ENCODE measurements around the gene KRTAP3-3. TPM values are rescaled to one million over a fixed set of nuclear protein-coding genes. Genes with fewer than 3 reads are reported as not detected.

Gene KRTAP3-3
- polyA plus RNA-seq, 2 donors: not detected

- 94% methylated on average over 3 of the region's 3 CpGs for WGBS, 2 donors
- Histone ChIP-seq H3K36me3 (ENCODE audit: control insufficient read depth in 2 of 2, insufficient read depth in 2 of 2, low read length in 1 of 2) (no peaks in the 10 kb centered on the region), H3K9me3 (ENCODE audit: control insufficient read depth in 2 of 2, insufficient read depth in 1 of 2, low read depth in 1 of 2, low read length in 1 of 2) (no peaks in the 10 kb centered on the region), H3K27ac (ENCODE audit: low read depth in 2 of 2, low read length in 1 of 2) (no peak overlapping the region), H3K27me3 (ENCODE audit: control insufficient read depth in 1 of 2, insufficient read depth in 2 of 2, low read length in 2 of 2) (peaks cover 0 to 2% of the 10 kb centered on the region in 2 donors), H3K4me3 (ENCODE audit: low read depth in 1 of 2, low read length in 2 of 2) (no peak overlapping the region), H3K4me1 (ENCODE audit: control insufficient read depth in 2 of 2, insufficient read depth in 2 of 2, low read length in 1 of 2) (no peaks in the 10 kb centered on the region)
Observed at GRCh38 chr17:41019415-41019814, 25.5 kb upstream of the KRTAP3-3 start.

GRCh38 chr17:41018541-41018940 lies 24.6 kb upstream of the KRTAP3-3 start:
- WGBS, 2 donors: 74 to 75% methylated on average over 3 of the region's 3 CpGs
- Histone ChIP-seq H3K9me3 (ENCODE audit: control insufficient read depth in 2 of 2, insufficient read depth in 1 of 2, low read depth in 1 of 2, low read length in 1 of 2) (no peaks in the 10 kb centered on the region), H3K27me3 (ENCODE audit: control insufficient read depth in 1 of 2, insufficient read depth in 2 of 2, low read length in 2 of 2) (peaks cover 0 to 2% of the 10 kb centered on the region in 2 donors), H3K27ac (ENCODE audit: low read depth in 2 of 2, low read length in 1 of 2) (no peak overlapping the region), H3K4me1 (ENCODE audit: control insufficient read depth in 2 of 2, insufficient read depth in 2 of 2, low read length in 1 of 2) (no peaks in the 10 kb centered on the region), H3K36me3 (ENCODE audit: control insufficient read depth in 2 of 2, insufficient read depth in 2 of 2, low read length in 1 of 2) (no peaks in the 10 kb centered on the region), H3K4me3 (ENCODE audit: low read depth in 1 of 2, low read length in 2 of 2) (no peak overlapping the region)

- Histone ChIP-seq H3K36me3 (ENCODE audit: control insufficient read depth in 2 of 2, insufficient read depth in 2 of 2, low read length in 1 of 2) (no peaks in the 10 kb centered on the region), H3K4me1 (ENCODE audit: control insufficient read depth in 2 of 2, insufficient read depth in 2 of 2, low read length in 1 of 2) (no peaks in the 10 kb centered on the region), H3K27me3 (ENCODE audit: control insufficient read depth in 1 of 2, insufficient read depth in 2 of 2, low read length in 2 of 2) (no peaks in the 10 kb centered on the region), H3K27ac (ENCODE audit: low read depth in 2 of 2, low read length in 1 of 2) (no peak overlapping the region), H3K9me3 (ENCODE audit: control insufficient read depth in 2 of 2, insufficient read depth in 1 of 2, low read depth in 1 of 2, low read length in 1 of 2) (no peaks in the 10 kb centered on the region), H3K4me3 (ENCODE audit: low read depth in 1 of 2, low read length in 2 of 2) (no peak overlapping the region)
- WGBS, 2 donors: 80 to 85% methylated on average over 13 of the region's 13 CpGs
Observed at GRCh38 chr17:41016578-41017215, 22.7 kb upstream of the KRTAP3-3 start.

GRCh38 chr17:41015454-41015853 lies 21.5 kb upstream of the KRTAP3-3 start:
- Histone ChIP-seq H3K27ac (ENCODE audit: low read depth in 2 of 2, low read length in 1 of 2) (no peak overlapping the region), H3K4me3 (ENCODE audit: low read depth in 1 of 2, low read length in 2 of 2) (no peak overlapping the region), H3K27me3 (ENCODE audit: control insufficient read depth in 1 of 2, insufficient read depth in 2 of 2, low read length in 2 of 2) (no peaks in the 10 kb centered on the region), H3K36me3 (ENCODE audit: control insufficient read depth in 2 of 2, insufficient read depth in 2 of 2, low read length in 1 of 2) (no peaks in the 10 kb centered on the region), H3K9me3 (ENCODE audit: control insufficient read depth in 2 of 2, insufficient read depth in 1 of 2, low read depth in 1 of 2, low read length in 1 of 2) (no peaks in the 10 kb centered on the region), H3K4me1 (ENCODE audit: control insufficient read depth in 2 of 2, insufficient read depth in 2 of 2, low read length in 1 of 2) (no peaks in the 10 kb centered on the region)
- 73 to 77% methylated on average over 7 of the region's 7 CpGs for WGBS, 2 donors

GRCh38 chr17:41013606-41014005 lies 19.6 kb upstream of the KRTAP3-3 start:
- Histone ChIP-seq H3K27me3 (ENCODE audit: control insufficient read depth in 1 of 2, insufficient read depth in 2 of 2, low read length in 2 of 2) (no peaks in the 10 kb centered on the region), H3K36me3 (ENCODE audit: control insufficient read depth in 2 of 2, insufficient read depth in 2 of 2, low read length in 1 of 2) (no peaks in the 10 kb centered on the region), H3K27ac (ENCODE audit: low read depth in 2 of 2, low read length in 1 of 2) (no peak overlapping the region), H3K4me1 (ENCODE audit: control insufficient read depth in 2 of 2, insufficient read depth in 2 of 2, low read length in 1 of 2) (no peaks in the 10 kb centered on the region), H3K4me3 (ENCODE audit: low read depth in 1 of 2, low read length in 2 of 2) (no peak overlapping the region), H3K9me3 (ENCODE audit: control insufficient read depth in 2 of 2, insufficient read depth in 1 of 2, low read depth in 1 of 2, low read length in 1 of 2) (no peaks in the 10 kb centered on the region)
- WGBS, 2 donors: 20 to 23% methylated on average over 1 of the region's 1 CpG

DNA sequence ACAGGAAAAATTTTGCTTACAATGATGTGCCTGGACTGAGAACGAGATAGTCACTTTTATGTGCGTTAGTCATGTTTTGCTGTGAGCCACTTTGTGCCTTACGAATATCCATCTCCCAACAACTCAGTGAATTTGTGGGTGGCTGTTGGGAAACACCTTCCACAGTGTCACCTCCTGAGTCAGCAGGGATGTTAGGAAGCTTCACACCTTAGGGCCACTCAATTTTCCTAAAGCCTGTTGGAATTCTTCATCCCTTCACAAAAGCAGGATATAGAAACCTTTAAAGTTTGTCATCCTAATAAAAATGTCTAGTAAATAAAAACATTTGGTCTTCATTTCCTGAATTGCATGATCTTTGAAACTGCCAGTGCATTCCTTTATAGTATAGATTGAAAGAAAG lies 19.2 kb upstream of the KRTAP3-3 start:
- Histone ChIP-seq H3K27ac (ENCODE audit: low read depth in 2 of 2, low read length in 1 of 2) (no peak overlapping the region), H3K4me3 (ENCODE audit: low read depth in 1 of 2, low read length in 2 of 2) (no peak overlapping the region), H3K9me3 (ENCODE audit: control insufficient read depth in 2 of 2, insufficient read depth in 1 of 2, low read depth in 1 of 2, low read length in 1 of 2) (no peaks in the 10 kb centered on the region), H3K36me3 (ENCODE audit: control insufficient read depth in 2 of 2, insufficient read depth in 2 of 2, low read length in 1 of 2) (no peaks in the 10 kb centered on the region), H3K4me1 (ENCODE audit: control insufficient read depth in 2 of 2, insufficient read depth in 2 of 2, low read length in 1 of 2) (no peaks in the 10 kb centered on the region), H3K27me3 (ENCODE audit: control insufficient read depth in 1 of 2, insufficient read depth in 2 of 2, low read length in 2 of 2) (no peaks in the 10 kb centered on the region)
- WGBS, 2 donors: 75 to 83% methylated on average over 3 of the region's 3 CpGs

DNA sequence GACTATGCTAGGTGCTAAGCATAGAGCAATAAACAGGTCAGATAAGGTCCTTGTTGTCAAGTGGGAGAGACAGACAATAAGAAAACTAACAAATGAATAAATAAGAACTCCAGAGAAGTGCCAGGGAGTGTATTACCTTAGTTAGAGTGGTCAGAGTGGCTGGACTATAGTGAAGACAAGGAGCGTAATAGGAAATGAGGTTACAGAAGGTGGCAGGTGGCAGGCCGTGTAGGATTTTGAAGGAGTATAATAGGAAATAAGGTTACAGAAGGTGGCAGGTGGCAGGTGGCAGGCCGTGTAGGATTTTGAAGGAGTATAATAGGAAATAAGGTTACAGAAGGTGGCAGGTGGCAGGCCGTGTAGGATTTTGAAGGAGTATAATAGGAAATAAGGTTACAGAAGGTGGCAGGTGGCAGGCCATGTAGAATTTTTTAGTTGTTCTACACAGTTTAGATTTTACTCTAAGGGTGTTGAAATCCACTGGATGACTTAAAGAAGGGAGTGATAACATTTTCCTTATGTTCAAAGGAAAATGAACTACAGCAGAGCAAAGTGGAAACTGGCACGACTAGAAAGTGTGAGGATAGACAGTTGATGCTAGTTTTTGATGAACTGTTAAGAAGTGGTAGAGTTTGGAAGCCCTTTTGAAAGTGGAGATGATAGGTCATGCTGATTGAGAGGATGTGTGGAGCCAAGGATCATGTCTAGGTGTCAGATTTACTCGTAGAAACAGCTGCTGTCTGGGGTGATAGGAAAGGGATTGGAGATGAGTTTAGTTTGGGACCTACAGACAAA lies 18.6 kb upstream of the KRTAP3-3 start:
- WGBS, 2 donors: 75 to 82% methylated on average over 6 of the region's 6 CpGs
- Histone ChIP-seq H3K36me3 (ENCODE audit: control insufficient read depth in 2 of 2, insufficient read depth in 2 of 2, low read length in 1 of 2) (no peaks in the 10 kb centered on the region), H3K9me3 (ENCODE audit: control insufficient read depth in 2 of 2, insufficient read depth in 1 of 2, low read depth in 1 of 2, low read length in 1 of 2) (no peaks in the 10 kb centered on the region), H3K27me3 (ENCODE audit: control insufficient read depth in 1 of 2, insufficient read depth in 2 of 2, low read length in 2 of 2) (no peaks in the 10 kb centered on the region), H3K27ac (ENCODE audit: low read depth in 2 of 2, low read length in 1 of 2) (no peak overlapping the region), H3K4me3 (ENCODE audit: low read depth in 1 of 2, low read length in 2 of 2) (no peak overlapping the region), H3K4me1 (ENCODE audit: control insufficient read depth in 2 of 2, insufficient read depth in 2 of 2, low read length in 1 of 2) (no peaks in the 10 kb centered on the region)

DNA sequence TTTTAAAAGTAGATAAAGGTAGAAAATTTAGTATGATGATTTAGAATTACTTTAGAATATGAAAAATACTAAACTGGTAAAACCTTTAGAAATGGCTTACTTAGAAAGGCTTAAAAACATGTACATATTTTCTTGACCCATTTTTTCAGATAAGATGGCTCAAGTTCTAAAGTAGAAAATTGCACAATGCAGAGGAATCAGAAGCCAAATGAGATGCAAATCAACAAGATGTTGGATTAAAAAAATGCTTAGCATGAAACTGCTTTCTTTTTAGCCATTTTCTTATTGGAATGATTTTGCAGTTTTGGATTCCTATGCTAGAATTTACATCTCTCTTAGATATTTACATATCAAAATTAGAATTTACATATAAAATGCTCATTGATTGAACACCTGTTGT lies 16.5 kb upstream of the KRTAP3-3 start:
- Histone ChIP-seq H3K27me3 (ENCODE audit: control insufficient read depth in 1 of 2, insufficient read depth in 2 of 2, low read length in 2 of 2) (no peaks in the 10 kb centered on the region), H3K4me3 (ENCODE audit: low read depth in 1 of 2, low read length in 2 of 2) (no peak overlapping the region), H3K27ac (ENCODE audit: low read depth in 2 of 2, low read length in 1 of 2) (no peak overlapping the region), H3K9me3 (ENCODE audit: control insufficient read depth in 2 of 2, insufficient read depth in 1 of 2, low read depth in 1 of 2, low read length in 1 of 2) (no peaks in the 10 kb centered on the region), H3K4me1 (ENCODE audit: control insufficient read depth in 2 of 2, insufficient read depth in 2 of 2, low read length in 1 of 2) (no peaks in the 10 kb centered on the region), H3K36me3 (ENCODE audit: control insufficient read depth in 2 of 2, insufficient read depth in 2 of 2, low read length in 1 of 2) (no peaks in the 10 kb centered on the region)

DNA sequence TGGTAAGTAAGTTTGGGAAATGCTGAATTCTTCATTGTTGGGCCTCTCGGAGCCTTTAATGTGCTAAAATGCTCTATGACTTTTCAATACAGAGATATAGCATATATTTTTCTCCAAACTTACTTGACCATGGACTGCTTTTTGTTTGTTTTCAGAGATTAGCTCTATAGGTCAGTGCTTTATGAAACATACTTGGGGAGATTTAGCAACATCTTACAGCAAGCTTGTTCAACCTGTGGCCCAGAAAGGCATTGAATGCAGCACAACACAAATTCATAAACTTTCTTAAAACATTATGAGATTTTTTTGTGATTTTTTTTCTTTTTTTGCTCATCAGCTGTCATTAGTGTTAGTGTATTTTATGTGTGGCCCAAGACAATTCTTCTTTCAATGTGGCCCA lies 16.0 kb upstream of the KRTAP3-3 start:
- Histone ChIP-seq H3K9me3 (ENCODE audit: control insufficient read depth in 2 of 2, insufficient read depth in 1 of 2, low read depth in 1 of 2, low read length in 1 of 2) (no peaks in the 10 kb centered on the region), H3K4me3 (ENCODE audit: low read depth in 1 of 2, low read length in 2 of 2) (no peak overlapping the region), H3K27ac (ENCODE audit: low read depth in 2 of 2, low read length in 1 of 2) (no peak overlapping the region), H3K36me3 (ENCODE audit: control insufficient read depth in 2 of 2, insufficient read depth in 2 of 2, low read length in 1 of 2) (no peaks in the 10 kb centered on the region), H3K27me3 (ENCODE audit: control insufficient read depth in 1 of 2, insufficient read depth in 2 of 2, low read length in 2 of 2) (no peaks in the 10 kb centered on the region), H3K4me1 (ENCODE audit: control insufficient read depth in 2 of 2, insufficient read depth in 2 of 2, low read length in 1 of 2) (no peaks in the 10 kb centered on the region)
- 84 to 95% methylated on average over 1 of the region's 1 CpG for WGBS, 2 donors

GRCh38 chr17:41009301-41009760 lies 15.4 kb upstream of the KRTAP3-3 start:
- Histone ChIP-seq H3K4me1 (ENCODE audit: control insufficient read depth in 2 of 2, insufficient read depth in 2 of 2, low read length in 1 of 2) (no peaks in the 10 kb centered on the region), H3K4me3 (ENCODE audit: low read depth in 1 of 2, low read length in 2 of 2) (no peak overlapping the region), H3K27ac (ENCODE audit: low read depth in 2 of 2, low read length in 1 of 2) (no peak overlapping the region), H3K27me3 (ENCODE audit: control insufficient read depth in 1 of 2, insufficient read depth in 2 of 2, low read length in 2 of 2) (no peaks in the 10 kb centered on the region), H3K9me3 (ENCODE audit: control insufficient read depth in 2 of 2, insufficient read depth in 1 of 2, low read depth in 1 of 2, low read length in 1 of 2) (no peaks in the 10 kb centered on the region), H3K36me3 (ENCODE audit: control insufficient read depth in 2 of 2, insufficient read depth in 2 of 2, low read length in 1 of 2) (no peaks in the 10 kb centered on the region)
- 32 to 35% methylated on average over 4 of the region's 4 CpGs for WGBS, 2 donors

Data from esophagus (tissue), 2 donors.